GM06990 (cell line): ENCODE data around the gene LITAFD.

Experiments
- DNase-seq: peaks from one replicate; pipeline ENCODE4 v3.0.0-alpha.2; 2011; ENCODE audit not compliant: insufficient read length; ENCODE audit errors: extremely low read depth
- H3K27me3 ChIP-seq: replicated peaks from 2 replicates; pipeline ENCODE4 v1.6.0; 2011; ENCODE audit warnings: low read length; ENCODE audit not compliant: control insufficient read depth, insufficient read depth
- H3K36me3 ChIP-seq: 2 replicates; pipeline ENCODE4 v1.5.1; 2011; ENCODE audit warnings: low read length; ENCODE audit not compliant: control insufficient read depth, insufficient read depth
- H3K4me3 ChIP-seq: replicated peaks from 2 replicates; pipeline ENCODE4 v1.5.1; 2011; ENCODE audit warnings: low read depth, mild to moderate bottlenecking, control low read depth, low read length
- TF ChIP-seq, protein P1 (sequence below): IDR thresholded peaks from 2 replicates; pipeline ENCODE4 v1.5.1; 2011; ENCODE audit warnings: low read length, control low read depth, mild to moderate bottlenecking, inconsistent platforms; ENCODE audit not compliant: insufficient read depth, poor library complexity, severe bottlenecking

LITAFD gene

DNA sequence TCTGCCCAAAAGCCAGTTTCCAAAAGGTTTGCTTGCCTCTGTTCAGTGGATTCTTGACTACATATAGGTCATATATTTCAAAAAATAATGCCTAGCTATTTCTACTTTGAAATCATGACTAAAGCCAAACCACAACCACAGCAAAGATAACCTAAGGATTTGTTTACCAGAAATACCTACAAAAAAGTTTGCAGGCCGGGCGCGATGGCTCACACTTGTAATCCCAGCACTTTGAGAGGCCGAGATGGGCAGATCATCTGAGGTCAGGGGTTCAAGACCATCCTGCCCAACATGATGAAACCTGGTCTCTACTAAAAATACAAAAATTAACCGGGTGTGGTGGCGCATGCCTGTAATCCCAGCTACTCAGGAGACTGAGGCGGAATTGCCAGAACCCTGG, 28.5 kb upstream of the LITAFD start:
- Histone ChIP-seq H3K36me3 (peaks cover 50% of the 10 kb centered on the region), H3K4me3 (no peak overlapping the region), H3K27me3 (no peaks in the 10 kb centered on the region)
- TF ChIP-seq, protein P1, sequence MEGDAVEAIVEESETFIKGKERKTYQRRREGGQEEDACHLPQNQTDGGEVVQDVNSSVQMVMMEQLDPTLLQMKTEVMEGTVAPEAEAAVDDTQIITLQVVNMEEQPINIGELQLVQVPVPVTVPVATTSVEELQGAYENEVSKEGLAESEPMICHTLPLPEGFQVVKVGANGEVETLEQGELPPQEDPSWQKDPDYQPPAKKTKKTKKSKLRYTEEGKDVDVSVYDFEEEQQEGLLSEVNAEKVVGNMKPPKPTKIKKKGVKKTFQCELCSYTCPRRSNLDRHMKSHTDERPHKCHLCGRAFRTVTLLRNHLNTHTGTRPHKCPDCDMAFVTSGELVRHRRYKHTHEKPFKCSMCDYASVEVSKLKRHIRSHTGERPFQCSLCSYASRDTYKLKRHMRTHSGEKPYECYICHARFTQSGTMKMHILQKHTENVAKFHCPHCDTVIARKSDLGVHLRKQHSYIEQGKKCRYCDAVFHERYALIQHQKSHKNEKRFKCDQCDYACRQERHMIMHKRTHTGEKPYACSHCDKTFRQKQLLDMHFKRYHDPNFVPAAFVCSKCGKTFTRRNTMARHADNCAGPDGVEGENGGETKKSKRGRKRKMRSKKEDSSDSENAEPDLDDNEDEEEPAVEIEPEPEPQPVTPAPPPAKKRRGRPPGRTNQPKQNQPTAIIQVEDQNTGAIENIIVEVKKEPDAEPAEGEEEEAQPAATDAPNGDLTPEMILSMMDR = no peak
- no peak for DNase-seq

DNA sequence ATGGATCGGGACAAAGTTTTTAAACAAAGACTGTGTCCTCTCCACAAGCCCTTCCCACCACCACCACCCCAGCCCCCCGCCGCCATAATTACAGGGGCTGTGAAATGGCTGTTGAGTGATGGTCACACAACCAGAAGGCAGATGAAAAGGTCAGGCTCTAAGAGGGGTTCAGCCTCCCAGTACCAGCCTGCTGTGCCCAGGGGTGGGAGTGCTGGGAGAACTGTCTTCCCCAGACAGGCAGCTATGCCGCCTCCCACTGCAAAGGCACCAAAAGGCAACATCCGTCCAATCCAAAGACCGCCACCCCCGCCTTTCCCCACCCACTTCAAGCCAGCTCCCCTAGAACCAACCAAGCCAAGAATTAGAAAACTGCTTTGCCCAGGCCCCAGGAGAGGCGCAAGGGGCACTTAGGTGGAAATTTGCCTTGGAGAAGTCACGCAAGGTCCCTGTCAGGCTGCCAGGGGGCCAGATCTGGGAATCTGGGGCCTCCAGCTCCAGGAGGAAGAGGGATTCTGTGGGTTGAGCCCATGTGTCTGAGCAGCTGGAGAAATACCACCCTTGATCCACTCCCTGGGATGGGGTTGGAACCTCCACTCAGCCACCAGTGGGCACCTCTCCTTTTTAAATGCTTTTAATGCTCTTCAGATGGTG, 27.7 kb upstream of the LITAFD start:
- no peak for DNase-seq
- no peaks in the 10 kb centered on the region for H3K27me3 ChIP-seq
- H3K36me3 ChIP-seq = peaks cover 42% of the 10 kb centered on the region
- TF ChIP-seq, protein P1 = no peak
- H3K4me3 ChIP-seq = no peak overlapping the region

DNA sequence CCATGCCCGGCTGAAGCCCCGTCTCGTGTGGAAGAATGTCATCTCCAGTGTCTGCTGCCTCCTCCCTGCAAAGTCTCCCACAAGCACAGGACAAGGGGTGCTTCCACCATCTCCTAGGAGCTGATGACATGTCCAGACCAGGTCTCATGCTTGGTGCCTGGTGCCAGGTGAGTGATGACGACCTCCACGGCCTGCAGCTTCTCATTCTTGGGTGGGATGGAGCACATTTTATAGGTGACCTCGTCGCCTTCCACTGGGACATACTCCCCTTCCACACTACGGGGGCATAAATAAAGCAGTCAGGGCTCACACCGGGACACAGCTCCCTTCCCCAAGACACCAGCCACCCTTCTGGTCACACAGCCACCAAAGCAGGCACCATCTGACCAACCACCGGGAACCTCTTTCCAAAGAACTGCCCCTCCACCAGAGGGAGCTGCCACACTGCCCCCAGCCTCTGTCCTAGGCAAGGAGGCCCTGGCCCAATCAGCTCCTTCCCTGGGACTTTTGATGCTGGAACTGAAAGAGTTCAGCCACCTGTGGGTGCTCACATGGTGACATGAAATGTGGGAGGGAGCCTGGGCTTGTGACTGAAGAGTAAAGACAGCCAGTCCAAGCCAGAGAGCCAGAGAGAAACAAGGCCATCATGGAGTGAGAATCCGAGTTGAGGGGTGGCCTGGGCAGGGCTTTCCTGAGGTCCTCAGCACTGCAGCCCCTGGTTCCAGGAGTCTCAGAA, 26.9 kb upstream of the LITAFD start:
- Histone ChIP-seq H3K27me3 (no peaks in the 10 kb centered on the region), H3K36me3 (peaks cover 35% of the 10 kb centered on the region)
- no peak for DNase-seq

DNA sequence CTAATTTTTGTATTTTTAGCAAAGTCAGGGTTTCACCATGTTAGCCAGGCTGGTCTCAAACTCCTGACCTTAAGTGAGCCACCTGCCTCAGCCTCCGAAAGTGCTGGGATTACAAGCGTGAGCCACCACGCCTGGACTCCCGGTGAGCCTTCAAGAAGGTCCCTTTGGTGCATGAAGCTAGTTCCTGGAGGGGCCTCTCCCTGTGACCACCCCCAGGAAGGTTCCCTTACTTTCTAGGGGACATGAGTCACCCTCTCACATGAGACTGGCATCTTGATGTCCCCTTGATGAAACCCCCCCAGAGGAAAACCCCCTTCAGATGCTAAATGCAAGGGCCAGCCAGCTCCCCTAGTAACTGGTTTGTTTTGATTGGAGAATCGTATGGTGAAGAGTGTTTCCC, 26.2 kb upstream of the LITAFD start:
- no peaks in the 10 kb centered on the region for H3K27me3 ChIP-seq
- H3K36me3 ChIP-seq = peaks cover 30% of the 10 kb centered on the region
- no peak for DNase-seq
- H3K4me3 ChIP-seq = no peak overlapping the region
- TF ChIP-seq, protein P1 = no peak

More for the DNA sequence above, 26.9 kb upstream of the LITAFD start:
- no peak overlapping the region for H3K4me3 ChIP-seq
- TF ChIP-seq, protein P1 = peak; percentile 18

DNA sequence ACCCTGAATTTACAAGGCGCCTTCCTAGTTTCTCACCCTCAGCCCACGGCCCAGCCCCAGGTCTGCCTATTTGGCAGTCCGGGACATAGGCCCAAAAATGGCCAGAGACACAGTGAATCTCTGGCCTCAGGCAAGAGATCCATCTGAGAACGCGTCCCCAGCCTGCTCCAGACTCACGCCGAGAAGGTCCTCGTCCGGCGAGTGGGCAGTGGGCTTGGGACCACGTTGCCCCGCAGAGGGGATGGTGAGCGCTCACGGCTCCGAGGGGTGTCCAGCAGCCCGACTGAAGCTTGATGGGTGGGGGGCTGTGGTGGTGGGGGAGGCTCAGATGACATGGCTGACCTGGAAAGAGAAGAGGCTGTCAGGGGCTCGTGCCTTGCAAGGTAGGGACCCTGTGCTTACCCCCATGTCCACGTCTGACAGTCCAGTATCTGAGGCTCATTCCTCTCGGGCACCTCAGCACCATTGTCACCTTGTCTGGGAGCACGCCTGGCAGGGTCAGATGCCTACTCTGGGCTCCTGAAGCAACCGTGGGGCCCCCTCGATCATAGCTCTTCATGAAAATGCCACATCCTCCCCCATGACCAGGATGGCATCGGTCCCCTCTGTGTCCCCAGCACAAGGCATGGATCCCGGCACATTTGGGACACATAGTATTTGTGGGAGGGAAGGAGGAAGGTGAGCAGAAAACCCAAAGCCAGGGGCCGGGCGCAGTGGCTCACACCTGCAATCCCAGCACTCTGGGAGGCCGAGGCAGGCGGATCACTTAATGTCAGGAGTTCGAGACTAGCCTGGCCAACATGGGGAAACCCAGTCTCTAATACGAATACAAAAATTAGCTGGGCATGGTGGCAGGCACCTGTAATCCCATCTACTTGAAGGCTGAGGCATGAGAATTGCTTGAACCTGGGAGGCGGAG, 22.9 kb upstream of the LITAFD start:
- no peaks in the 10 kb centered on the region for H3K27me3 ChIP-seq
- TF ChIP-seq, protein P1 = no peak
- DNase-seq = no peak
- H3K36me3 ChIP-seq = peaks cover 21% of the 10 kb centered on the region
- no peak overlapping the region for H3K4me3 ChIP-seq
